SW 1271 (cell line): Measurements from ENCODE around the gene GPD2.

Source experiments
- DNase-seq, 2 experiments: peaks; one replicate each; lab custom pipeline; 2025; lab: John Stamatoyannopoulos, UW

GPD2 gene

DNA sequence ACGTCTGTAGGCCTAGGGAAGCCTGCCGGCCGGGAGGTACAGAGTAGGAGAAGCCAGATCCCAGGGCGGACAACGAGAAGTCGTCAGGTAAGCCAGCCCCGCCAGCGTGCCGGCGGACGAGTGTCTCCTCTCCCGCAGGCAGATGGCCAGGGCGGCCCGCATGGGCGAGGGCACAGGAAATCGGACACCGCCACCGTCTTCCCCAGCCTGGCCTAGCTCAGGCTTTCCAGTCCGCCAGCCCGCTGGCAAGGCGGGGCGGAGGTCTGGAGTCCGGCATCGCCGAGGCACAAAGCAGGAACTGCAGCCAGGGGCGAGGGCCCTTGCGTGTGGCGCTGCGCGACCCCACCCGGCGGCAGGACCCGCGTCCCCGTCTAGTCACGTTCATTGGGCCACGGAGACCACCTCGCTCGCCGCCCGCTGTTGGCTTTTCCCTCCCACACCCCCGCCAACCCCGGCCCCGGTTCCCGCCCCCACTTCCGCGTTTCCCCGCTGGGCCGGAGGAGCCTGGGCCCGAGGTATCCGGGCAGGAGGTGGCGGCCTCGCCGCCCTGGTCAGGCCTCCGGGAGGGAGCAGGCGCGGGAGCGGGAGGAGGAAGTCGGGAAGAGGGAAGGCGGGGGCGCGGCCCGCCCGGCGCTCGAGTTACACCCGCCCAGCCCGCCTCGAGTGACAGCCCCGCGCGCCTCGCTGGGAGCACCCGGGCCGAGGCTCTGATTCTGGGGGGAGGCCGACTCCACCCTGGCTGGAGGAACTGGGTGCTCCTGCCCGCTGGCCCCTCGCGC lies at the start of gene GPD2:
Gene GPD2, plus strand, starts transcription at position 662 of the 779 bp plus-strand sequence. CDS start 39,727 bp downstream, outside the sequence.
- peak; percentile 45 to 72 for DNase-seq

DNA sequence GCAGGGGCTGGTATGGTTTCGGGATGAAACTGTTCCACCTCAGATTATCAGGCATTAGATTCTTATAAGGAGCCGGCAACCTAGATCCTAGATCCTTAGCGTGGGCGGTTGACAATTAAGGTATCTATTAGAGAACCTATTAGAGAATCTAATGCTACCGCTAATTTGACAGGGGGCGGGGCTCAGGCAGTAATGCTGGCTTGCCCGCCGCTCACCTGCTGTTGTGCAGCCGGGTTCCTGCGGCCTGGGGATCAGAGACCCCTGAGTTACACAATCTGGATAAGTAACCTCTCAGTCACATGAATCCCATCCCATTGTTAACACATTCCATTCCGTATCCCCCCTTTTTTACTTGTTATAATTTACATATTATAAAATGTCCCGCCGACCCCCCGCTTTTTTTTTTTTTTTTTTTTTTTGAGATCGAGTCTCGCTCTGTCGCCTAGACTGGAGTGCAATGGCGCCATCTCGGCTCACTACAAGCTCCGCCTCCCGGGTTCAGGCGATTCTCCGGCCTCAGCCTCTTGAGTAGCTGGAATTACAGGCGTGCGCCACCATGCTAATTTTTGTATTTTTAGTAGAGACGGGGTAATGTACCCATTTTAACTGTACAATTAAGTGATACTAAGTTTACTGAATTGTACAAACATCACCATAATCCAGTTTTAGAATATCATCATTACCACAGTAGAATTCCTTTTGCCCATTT lies 42.0 kb upstream of the GPD2 start:
- no peak for DNase-seq

DNA sequence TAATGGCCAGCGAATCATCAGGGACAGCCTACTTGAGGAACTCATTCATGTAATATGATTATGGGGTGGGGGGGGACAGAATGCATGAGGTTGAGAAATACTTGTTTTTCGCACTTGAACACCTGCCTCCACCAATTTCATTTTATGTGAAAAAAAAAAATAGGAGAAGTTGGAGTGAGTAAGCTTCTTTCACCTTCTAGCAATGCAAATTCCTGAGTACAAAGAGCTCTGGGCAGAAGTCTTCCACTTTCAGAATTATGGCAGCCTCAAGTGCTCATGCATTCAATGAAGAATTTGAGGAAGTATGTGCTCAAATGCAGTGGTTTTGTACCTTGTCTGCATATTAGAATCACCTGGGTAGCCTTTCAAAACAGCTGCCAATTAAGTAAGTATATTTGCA lies 40.1 kb upstream of the GPD2 start:
- no peak for DNase-seq

DNA sequence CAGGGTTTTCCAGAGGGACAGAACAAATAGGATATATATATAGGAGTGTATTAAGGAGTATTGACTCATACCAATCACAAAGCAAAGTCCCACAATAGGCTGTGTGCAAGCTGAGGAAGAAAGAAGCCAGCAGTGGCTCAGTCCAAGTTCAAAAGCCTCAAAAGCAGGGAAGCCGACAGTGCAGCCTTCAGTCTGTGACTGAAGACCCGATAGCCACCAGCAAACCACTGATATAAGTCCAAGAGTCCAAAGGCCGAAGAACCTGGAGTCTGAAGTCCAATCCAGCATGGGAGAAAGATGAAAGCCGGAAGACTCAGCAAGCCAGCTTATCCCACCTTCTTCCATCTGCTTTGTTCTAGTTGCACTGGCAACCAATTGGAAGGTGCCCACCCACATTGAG lies 39.0 kb upstream of the GPD2 start:
- DNase-seq = no peak

DNA sequence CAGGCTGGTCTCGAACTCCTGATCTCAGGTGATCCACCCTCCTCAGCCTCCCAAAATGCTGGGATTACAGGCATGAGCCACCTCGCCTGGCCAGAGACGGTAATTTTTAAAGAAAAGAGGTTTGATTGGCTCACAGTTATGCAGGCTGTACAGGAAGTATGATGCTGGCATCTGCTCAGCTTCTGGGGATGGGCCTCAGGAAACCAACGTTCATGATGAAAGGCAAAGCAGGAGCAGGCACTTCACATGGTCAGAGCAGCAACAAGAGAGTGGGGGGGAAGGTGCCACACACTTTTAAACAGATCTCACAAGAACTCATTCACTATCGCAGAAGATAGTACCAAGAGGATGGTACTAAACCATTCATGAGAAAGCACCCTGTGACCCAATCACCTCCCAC lies 38.0 kb upstream of the GPD2 start:
- no peak for DNase-seq

DNA sequence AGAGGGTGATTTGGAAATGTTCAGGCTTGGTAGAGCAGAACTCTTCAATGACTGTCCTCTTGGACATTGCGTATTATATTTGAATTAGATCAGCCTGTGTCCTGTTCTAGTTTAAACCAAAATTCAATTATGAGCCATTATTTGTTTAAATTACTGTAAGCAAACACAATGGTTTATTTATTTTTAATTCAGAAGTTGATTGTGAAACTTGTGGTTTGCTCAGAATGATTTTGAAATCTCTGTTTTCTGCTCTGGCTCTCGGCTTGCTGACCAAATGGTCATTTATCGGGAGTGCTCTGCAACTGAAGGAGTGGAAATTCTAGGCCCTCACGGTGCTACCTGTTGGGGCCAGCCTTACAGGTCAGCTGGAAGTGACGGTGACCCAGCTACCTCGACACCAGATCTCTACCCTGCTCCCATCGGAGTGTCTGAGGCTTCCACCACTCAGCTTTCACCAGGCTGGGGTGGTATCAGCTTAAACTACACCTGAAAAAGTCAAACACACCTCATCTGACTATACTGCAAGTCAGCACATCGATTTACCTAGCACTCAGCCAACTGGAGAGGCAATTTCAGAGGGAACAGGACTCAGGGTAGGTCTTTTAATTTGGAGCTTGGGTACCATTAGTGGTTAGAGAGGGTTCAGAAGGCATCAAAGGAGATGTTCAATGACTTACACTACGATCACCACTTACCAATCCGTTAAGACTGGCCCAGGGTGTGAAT lies 36.8 kb upstream of the GPD2 start:
- DNase-seq = no peak

DNA sequence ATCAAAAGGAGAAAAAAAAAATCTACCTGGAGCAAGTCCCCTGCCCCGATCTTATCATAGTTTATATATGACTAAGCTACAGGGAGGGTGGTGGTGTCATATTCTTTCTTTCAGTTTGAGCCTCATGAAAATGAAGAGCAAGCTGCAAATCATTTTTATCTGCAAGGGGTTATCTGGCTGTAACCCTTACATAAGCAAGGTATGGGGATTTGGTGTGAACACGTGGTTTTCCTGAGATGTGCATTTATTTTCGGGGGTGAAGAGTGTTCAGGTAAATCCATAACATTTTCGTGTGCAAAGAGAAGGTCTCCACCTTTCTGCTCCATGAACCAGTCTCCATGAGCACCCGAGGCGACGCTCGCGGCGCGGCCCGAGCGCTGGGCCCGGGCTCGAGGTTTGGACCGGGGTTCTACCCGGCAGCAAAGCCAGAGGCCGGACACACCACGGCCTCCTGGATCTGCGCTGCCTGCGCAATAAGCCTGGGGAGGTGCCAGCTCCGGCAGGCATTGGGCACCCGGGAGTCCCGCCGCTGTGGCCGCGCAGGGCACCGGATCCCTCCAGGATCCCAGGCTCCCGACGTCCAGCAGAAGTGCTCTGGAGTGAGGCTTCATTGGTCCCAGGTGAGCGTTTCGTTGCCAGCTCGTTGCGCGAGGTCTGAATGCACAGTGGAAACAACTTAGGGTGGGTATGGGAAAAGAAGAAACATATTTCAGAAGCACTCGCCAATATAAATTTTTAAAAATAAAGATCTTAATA lies 36.1 kb upstream of the GPD2 start:
- DNase-seq = peak; percentile 68 to 93

DNA sequence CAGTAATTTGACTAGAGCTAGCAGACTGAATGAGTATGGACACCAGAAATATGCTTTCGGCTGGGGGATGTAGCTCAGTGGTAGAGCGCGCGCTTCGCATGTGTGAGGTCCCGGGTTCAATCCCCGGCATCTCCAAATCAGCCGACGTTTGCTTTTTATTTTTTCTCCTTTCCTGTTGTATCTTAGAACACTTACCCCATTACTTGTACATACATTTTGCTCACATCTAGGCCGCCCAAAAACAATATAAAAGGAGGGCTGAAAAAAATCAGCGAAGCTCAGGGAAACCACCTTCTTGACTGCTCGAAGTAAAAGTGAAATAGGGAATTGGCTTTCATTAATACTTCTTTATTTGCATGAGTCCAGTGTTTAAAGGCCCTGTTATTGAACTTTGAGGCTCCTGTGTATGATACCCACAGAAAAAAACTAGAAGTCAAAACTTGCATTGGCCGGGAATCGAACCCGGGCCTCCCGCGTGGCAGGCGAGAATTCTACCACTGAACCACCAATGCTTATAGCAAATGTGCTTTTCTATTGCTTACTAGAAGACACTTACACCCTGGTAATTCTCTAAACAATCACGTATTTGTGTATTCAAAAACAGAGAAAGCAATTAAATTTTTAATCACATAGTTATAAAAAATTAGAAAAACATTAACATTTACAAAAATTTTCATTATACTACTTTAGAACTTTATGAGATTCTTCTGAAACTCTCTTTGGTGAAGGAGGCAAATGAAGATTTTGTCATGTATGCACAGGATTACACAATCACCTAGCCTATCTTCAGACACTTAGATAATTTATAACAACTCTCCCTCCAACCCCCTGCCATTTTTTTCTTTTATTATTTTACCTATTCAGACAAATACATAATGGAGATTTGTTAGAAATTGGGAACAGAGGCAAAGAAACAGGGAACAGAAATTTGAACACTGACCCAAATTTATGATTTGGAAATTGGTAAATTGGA lies 35.2 kb upstream of the GPD2 start:
- peak; percentile 59 to 93 for DNase-seq

DNA sequence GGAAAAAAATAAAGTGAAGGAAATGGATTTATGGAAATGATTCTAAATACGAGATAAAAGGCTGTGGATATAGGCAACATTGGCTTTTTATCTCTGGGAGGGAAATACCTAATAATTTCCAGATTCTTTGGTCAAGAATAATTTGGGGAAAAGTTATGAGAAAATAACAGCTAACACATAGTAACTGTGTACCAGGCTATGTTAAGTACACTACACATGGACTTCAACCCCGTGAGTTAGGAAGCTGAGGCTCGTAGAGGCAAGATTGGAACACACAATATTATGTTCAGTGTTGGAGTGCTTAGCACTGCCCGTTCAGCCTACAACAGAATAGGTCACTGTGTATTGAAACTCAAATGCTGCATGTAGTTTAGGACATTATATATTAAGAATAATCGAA lies 34.3 kb upstream of the GPD2 start:
- DNase-seq = no peak

DNA sequence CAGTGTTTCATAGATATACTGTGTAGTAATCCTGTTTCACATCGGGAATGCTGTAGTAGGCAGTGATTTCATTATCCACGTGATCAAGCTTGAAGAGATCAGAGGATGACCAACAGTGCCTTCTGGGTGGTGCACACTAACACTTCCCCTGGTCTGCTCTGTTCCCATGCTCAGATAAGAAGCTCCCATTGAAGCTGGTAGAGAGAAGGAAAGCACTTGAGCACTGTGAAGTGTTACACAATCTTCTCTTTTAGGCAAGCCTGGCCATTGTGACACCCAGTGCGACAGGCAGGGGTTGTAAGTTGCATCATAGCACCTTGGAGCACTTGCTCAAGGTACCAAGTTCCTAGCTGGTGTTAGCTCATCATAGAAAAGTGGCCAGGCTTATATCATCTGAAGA lies 30.6 kb upstream of the GPD2 start:
- no peak for DNase-seq

DNA sequence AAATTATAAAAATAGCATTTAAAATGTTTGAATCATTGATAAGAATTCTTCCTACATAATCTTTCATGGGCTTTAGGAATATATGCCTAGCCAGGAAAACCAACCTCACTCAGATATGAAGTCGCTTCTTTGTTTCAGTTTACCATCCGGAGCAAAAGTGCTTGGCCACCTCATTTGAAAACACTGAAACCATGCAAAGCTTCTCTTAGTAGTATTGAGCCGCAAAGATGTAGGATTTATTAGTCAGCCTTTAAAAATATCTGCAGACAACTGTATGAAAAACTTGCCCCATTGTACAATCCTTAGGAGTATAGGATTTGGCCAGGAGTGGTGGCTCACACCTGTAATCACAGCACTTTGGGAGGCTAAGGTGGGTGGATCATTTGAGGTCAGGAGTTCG lies 24.3 kb upstream of the GPD2 start:
- no peak for DNase-seq

DNA sequence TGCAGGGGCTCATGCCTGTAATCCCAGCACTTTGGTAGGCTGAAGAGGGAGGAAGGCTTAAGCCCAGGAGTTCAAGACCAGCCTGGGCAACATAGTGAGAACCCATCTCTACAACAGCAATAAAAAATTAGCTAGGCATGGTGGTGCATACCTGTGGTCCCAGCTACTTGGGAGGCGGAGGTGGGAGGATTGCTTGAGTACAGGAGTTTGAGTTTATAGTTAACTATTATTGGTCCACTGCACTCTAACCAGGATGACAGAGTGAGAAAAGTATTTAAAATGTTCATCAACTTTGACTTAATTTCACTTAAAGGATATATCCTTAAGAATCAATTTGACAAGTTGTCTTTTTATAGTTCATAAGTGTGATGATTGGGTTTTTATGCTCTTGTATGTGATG lies 14.3 kb upstream of the GPD2 start:
- DNase-seq = no peak

DNA sequence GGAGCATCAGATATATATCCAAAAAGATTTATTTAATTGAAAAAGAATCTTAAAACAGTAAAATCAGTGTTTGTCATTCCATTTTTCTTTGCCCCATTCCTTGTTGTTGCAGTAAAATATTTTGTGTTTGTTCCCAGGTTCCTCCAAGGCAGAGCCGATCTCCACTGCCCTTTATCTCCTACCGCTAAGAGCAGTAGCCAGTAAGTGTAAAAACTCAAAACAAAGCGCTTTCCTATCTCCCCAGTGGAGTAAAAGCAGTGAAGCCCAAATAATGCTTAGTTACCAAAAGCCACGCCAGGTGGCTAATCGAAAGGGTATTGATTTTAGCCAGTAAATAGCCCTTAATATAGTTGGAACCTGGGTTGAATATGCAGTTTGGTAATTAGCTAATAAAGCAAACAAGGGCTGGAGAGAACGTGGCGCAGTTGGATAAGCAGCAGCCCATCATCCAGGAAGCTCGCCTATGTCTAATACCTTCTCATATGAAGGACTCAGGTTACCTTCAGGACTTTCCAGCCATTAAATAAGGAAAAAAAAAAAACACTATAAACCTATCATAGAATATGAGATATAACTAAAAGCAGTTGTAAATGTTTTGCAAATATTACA lies 12.4 kb upstream of the GPD2 start:
- no peak for DNase-seq

DNA sequence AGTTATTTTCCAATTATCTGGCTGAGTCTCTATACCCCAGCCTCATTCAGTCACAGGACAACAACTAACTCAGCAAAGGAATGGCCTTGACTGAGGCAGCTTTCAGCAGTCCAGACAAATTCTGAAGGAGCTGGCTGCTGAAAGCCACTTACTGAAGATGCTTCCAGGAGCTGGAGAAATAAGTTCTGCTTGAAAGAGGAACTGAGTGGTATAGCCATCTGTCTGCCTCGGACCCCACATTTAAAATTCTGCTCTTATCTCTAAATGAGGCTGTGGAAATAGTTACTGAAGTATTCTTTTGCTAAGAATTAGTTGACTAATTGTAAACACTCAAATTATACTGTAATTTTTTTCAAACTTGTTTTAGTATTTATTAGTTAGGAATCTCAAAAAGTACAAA lies 9.1 kb upstream of the GPD2 start:
- no peak for DNase-seq

DNA sequence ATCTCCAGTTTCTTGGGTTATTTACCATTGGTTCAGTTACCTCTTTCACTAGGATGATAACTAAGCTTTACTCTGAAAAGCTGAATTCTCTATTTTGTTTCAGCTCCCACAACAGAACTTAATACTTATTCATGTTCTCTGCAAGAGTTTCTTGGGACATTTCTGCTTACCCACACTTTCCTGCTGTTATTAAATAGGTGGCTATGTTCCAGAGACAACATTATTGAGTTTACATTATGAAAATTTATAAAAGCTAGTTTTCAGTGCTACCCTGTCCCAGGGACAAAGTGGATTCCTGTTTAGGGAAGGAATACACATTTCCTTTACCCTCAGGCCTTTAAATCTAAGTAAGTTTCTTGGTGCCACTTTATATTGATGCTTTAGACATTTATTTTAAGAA lies 7.0 kb upstream of the GPD2 start:
- DNase-seq = no peak

DNA sequence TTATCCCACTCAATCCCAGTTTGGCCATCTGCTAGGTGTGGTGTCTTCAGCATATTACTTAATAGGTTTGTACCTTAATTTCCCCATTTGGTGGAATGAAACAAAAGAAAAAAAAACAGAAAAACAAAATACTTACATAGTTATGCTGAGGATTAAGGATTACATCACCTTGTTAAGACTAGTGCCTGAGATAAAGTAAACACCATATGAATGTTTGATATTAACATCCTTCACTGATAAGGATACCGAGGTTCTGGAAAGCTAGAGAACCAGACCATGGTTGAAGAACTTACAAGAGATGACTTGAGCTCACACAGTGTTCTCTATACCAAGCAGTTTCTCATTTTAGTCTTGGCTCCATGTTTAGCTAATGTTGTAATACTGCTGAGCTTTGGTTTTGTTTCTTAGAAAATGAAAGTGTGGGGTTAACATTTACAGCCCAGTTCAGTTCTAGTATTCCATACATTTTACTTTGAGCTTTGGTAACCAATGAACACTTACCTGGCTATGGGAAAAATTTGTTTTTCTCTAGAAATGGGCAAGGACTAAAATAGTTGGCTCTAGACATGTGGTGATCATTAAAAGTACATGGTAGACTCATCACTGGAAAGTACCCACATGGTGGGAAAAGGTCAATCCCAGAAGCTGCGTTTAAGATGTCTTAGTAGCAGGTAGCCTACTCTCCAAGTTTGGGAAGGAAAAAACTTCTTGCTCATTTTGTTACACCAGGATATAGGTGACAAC lies 5.8 kb upstream of the GPD2 start:
- DNase-seq = no peak

DNA sequence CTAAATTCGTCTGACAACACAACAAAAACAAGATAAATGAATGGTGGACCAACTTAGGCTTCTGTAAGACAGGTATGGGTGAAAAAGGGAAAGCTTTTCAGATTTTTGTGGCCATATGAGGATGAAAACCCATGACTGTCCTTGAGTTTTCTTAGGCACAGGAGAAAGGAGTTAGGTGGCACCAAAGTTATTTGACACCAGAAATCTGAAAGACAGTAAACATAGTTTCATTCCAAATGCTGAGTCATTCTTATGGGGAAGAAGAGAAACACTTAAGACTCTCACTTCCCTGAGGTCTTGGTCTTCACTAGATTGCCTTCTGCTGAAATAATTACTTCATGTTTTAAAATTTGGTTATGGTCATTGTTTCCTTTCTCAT lies 5.2 kb upstream of the GPD2 start:
- peak in 1 of 2 experiments; percentile 49 for DNase-seq

DNA sequence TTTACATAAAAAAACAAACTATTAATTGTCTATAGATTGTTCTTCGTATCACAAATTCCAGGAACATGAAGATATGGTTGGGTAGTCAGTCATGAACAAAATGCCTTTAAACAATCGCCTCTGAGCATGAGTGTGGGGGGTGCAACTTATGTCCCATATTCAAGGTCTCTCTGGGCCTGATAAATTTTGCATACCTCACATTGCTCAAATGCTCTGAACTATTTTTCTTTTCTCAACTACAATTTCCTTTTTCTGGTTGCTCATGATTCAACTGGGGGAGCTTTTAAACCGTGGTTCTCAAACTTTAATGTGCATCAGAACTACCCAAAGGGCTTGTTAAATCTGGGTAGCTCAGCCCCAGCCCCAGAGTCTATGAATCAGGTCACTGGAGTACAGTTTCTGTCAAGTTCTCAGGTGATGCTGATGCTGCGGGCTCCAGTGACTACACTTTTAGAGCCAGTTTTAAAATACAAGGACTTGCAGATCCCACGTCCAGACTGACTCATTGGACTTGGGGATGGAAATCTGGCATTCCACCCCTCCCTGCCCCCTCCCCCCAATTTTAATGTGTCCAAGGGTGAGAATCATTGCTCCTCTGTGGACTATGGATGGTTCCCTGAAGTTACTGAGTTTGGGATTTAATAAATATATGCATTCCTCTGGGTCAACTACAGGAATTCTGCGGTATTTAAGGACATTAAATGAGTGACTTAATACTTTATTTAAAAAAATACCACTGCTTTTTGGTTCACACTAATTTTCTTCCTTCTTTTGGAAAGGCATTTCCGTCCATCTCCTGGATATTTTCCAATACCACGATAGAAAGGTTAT lies 1.5 kb upstream of the GPD2 start:
- no peak for DNase-seq

DNA sequence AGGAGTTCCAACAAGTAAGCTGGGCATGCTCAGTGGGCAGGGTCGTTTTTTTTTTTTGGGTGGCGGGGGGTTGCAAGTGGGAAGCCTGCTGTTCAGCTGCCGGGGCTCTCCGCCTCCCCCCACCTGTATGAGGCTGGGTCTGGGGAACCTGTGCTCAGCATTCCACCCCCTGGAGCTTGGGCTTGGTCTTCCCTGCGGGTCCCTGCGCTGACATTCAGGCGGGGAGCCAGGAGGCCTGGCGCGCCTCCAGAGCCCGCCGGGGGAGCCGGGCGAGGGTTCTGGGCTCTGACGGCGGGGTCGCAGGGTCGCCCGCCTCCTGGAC lies 822 bp upstream of the GPD2 start:
- no peak for DNase-seq
